Mammary epithelial cell (primary cell): Measurements from ENCODE around the gene ST6GAL2.

Experiments used
- CTCF ChIP-seq, 2 donors: IDR thresholded peaks in 1 of 2; conservative IDR thresholded peaks in 1 of 2; 2 replicates each; pipeline ENCODE4 v1.5.1; 2011 to 2012; ENCODE audit warnings: inconsistent platforms in 2 of 2, low read length in 2 of 2, mild to moderate bottlenecking in 2 of 2, control low read depth in 1 of 2, low read depth in 1 of 2; ENCODE audit not compliant: insufficient read depth in 1 of 2; ENCODE audit errors: extremely low read depth in 1 of 2
- EZH2 ChIP-seq: IDR thresholded peaks from 2 replicates; pipeline ENCODE4 v1.6.1; 2012; ENCODE audit warnings: low read length, inconsistent platforms, borderline replicate concordance

GRCh38 chr2:106812841-106813240 lies 73.1 kb downstream of the ST6GAL2 start:
- TF ChIP-seq CTCF (conservative IDR thresholded peaks at IDR 0.05 in 1 of 2, IDR thresholded peaks at IDR 0.05 in 1 of 2; ENCODE audit: extremely low read depth in 1 of 2, insufficient read depth in 1 of 2, low read depth in 1 of 2, low read length in 2 of 2) (no peak), EZH2 (no peak)
